Raji (cell line): ENCODE results near the gene MEMO1.

Experiments used
- POLR2A ChIP-seq: IDR thresholded peaks from 2 replicates; pipeline ENCODE4 v1.6.1; 2011; ENCODE audit warnings: low read depth, low read length, control low read depth; ENCODE audit not compliant: insufficient read depth

The MEMO1 gene

GRCh38 chr2:31969178-31969577 is 41.6 kb downstream of the MEMO1 start:
- TF ChIP-seq POLR2A, result no peak

- TF ChIP-seq POLR2A, result no peak
These were observed 43.0 kb downstream of the MEMO1 start for GRCh38 chr2:31967790-31968189.

- TF ChIP-seq POLR2A, result no peak
These were observed 45.7 kb downstream of the MEMO1 start for GRCh38 chr2:31965094-31965493.

- no peak for TF ChIP-seq POLR2A
These were observed 47.9 kb downstream of the MEMO1 start for GRCh38 chr2:31962757-31963361.

- TF ChIP-seq POLR2A, result no peak
These were observed 52.6 kb downstream of the MEMO1 start for GRCh38 chr2:31958140-31958717.

- TF ChIP-seq POLR2A, result no peak
These were observed 53.3 kb downstream of the MEMO1 start for GRCh38 chr2:31957354-31958139.

GRCh38 chr2:31956312-31956711 is 54.5 kb downstream of the MEMO1 start:
- no peak for TF ChIP-seq POLR2A

GRCh38 chr2:31950946-31951562 is 59.8 kb downstream of the MEMO1 start:
- no peak for TF ChIP-seq POLR2A

GRCh38 chr2:31947871-31948270 is 62.9 kb downstream of the MEMO1 start:
- no peak for TF ChIP-seq POLR2A

GRCh38 chr2:31946838-31947237 is 64.0 kb downstream of the MEMO1 start:
- no peak for TF ChIP-seq POLR2A

- no peak for TF ChIP-seq POLR2A
These were observed 65.3 kb downstream of the MEMO1 start for GRCh38 chr2:31945572-31945935.

- no peak for TF ChIP-seq POLR2A
These were observed 65.8 kb downstream of the MEMO1 start for GRCh38 chr2:31944828-31945571.

GRCh38 chr2:31943636-31944225 is 67.1 kb downstream of the MEMO1 start:
- no peak for TF ChIP-seq POLR2A

- TF ChIP-seq POLR2A, result no peak
These were observed 69.9 kb downstream of the MEMO1 start for GRCh38 chr2:31940920-31941319.

- no peak for TF ChIP-seq POLR2A
These were observed 73.1 kb downstream of the MEMO1 start for GRCh38 chr2:31937741-31938140.

GRCh38 chr2:31935370-31935769 is 75.4 kb downstream of the MEMO1 start:
- TF ChIP-seq POLR2A, result no peak

GRCh38 chr2:31933066-31933465 is 77.7 kb downstream of the MEMO1 start:
- TF ChIP-seq POLR2A, result no peak
